Amniotic stem cell (primary cell): Measurements from ENCODE around the gene RPS6KA2.

Experiments used
- DNase-seq: peaks from one replicate; lab custom pipeline; 2025; lab: John Stamatoyannopoulos, UW

RPS6KA2 gene

GRCh38 chr6:166503167-166503744 is 123.8 kb downstream of the RPS6KA2 start:
- no peak for DNase-seq

GRCh38 chr6:166502453-166502852 is 124.6 kb downstream of the RPS6KA2 start:
- no peak for DNase-seq

- no peak for DNase-seq
These were observed 125.8 kb downstream of the RPS6KA2 start for GRCh38 chr6:166501246-166501645.

- no peak for DNase-seq
These were observed 126.8 kb downstream of the RPS6KA2 start for GRCh38 chr6:166500246-166500645.

- no peak for DNase-seq
These were observed 127.5 kb downstream of the RPS6KA2 start for GRCh38 chr6:166499350-166500163.

GRCh38 chr6:166498661-166499349 is 128.2 kb downstream of the RPS6KA2 start:
- no peak for DNase-seq

GRCh38 chr6:166498228-166498627 is 128.8 kb downstream of the RPS6KA2 start:
- no peak for DNase-seq

GRCh38 chr6:166497087-166497899 is 129.8 kb downstream of the RPS6KA2 start:
- DNase-seq: no peak

GRCh38 chr6:166496460-166496859 is 130.6 kb downstream of the RPS6KA2 start:
- no peak for DNase-seq

- no peak for DNase-seq
These were observed 131.3 kb downstream of the RPS6KA2 start for GRCh38 chr6:166495487-166496314.

- DNase-seq: no peak
These were observed 132.1 kb downstream of the RPS6KA2 start for GRCh38 chr6:166494757-166495486.

GRCh38 chr6:166494101-166494441 is 133.0 kb downstream of the RPS6KA2 start:
- no peak for DNase-seq

GRCh38 chr6:166493427-166494100 is 133.5 kb downstream of the RPS6KA2 start:
- no peak for DNase-seq

- no peak for DNase-seq
These were observed 134.8 kb downstream of the RPS6KA2 start for GRCh38 chr6:166492092-166492741.

GRCh38 chr6:166490671-166491500 is 136.2 kb downstream of the RPS6KA2 start:
- DNase-seq: no peak

GRCh38 chr6:166489301-166490155 is 137.5 kb downstream of the RPS6KA2 start:
- no peak for DNase-seq

GRCh38 chr6:166488701-166489100 is 138.3 kb downstream of the RPS6KA2 start:
- no peak for DNase-seq
